CD4-positive, alpha-beta T cell treated with Interferon alpha-2 for 1 hour (primary cell): ENCODE measurements around the gene SYN1.

Experiments used
- DNase-seq, 2 donors: peaks; one replicate each; pipeline ENCODE4 v3.0.0-alpha.2; 2020 to 2022

The SYN1 gene

GRCh38 chrX:47571215-47571614, 48.4 kb downstream of the SYN1 start:
- no peak for DNase-seq

GRCh38 chrX:47570794-47571193, 48.9 kb downstream of the SYN1 start:
- no peak for DNase-seq

GRCh38 chrX:47568656-47569295, 50.9 kb downstream of the SYN1 start:
- peak; percentile 33 to 54 for DNase-seq

GRCh38 chrX:47566841-47567240, 52.8 kb downstream of the SYN1 start:
- DNase-seq: no peak

- DNase-seq: no peak
Observed at GRCh38 chrX:47564438-47565085, 55.1 kb downstream of the SYN1 start.

- DNase-seq: no peak
Observed at GRCh38 chrX:47563801-47564315, 55.8 kb downstream of the SYN1 start.

- peak; percentile 20 to 46 for DNase-seq
Observed at GRCh38 chrX:47562615-47563243, 56.9 kb downstream of the SYN1 start.

- DNase-seq: no peak
Observed at GRCh38 chrX:47561659-47562151, 58.0 kb downstream of the SYN1 start.

GRCh38 chrX:47560934-47561658, 58.6 kb downstream of the SYN1 start, which contains the start of gene ARAF:
TSS of gene ARAF (plus strand) at chrX:47561205. CDS start at chrX:47562968, 1,763 bp downstream.
- DNase-seq: peak; percentile 98

- DNase-seq: no peak
Observed at GRCh38 chrX:47560179-47560933, 59.3 kb downstream of the SYN1 start.

- no peak for DNase-seq
Observed at GRCh38 chrX:47558436-47558835, 61.2 kb downstream of the SYN1 start.

GRCh38 chrX:47556045-47556623, 63.5 kb downstream of the SYN1 start:
- DNase-seq: peak; percentile 88 to 90

- no peak for DNase-seq
Observed at GRCh38 chrX:47543496-47543895, 76.2 kb downstream of the SYN1 start.

GRCh38 chrX:47540754-47541538, 78.7 kb downstream of the SYN1 start:
- peak in 1 of 2 donors; percentile 16 for DNase-seq

- DNase-seq: no peak
Observed at GRCh38 chrX:47539860-47540259, 79.8 kb downstream of the SYN1 start.

GRCh38 chrX:47530049-47530448, 89.6 kb downstream of the SYN1 start:
- DNase-seq: no peak

- no peak for DNase-seq
Observed at GRCh38 chrX:47529548-47529947, 90.1 kb downstream of the SYN1 start.

- no peak for DNase-seq
Observed at GRCh38 chrX:47523713-47524166, 95.9 kb downstream of the SYN1 start.

- DNase-seq: peak; percentile 80 to 84
Observed at GRCh38 chrX:47523297-47523696, 96.4 kb downstream of the SYN1 start.
